GM21381 (cell line): ENCODE data around the gene CYP27A1.

ENCODE experiments used
- ATAC-seq: cut with Tn5 transposase; IDR thresholded peaks from one replicate; pipeline ENCODE4 v1.9.1; 2021; ENCODE audit warnings: mild to moderate bottlenecking, moderate library complexity; ENCODE audit not compliant: unreplicated experiment

CYP27A1 gene

GRCh38 chr2:218809515-218809914 lies 27.6 kb downstream of the CYP27A1 start:
- ATAC-seq, result no peak

DNA sequence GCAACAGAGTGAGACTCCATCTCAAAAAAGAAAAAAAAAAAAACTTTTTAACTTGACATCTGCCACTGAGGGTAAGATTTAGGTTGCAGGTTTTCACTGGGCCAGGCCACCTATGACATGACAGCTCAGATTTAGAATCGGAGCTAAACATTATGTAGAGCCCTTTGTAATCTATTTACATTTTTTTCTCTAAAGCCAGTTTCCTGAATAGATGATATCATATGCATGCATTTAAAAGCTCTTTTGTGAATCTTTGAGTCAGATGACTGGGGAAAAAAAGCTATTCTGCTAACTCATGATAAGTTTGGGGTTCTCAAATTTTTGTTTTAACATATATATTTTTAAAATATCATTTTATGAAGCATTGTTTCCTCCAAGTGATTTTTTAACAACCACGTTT lies 28.3 kb downstream of the CYP27A1 start:
- ATAC-seq, result no peak

DNA sequence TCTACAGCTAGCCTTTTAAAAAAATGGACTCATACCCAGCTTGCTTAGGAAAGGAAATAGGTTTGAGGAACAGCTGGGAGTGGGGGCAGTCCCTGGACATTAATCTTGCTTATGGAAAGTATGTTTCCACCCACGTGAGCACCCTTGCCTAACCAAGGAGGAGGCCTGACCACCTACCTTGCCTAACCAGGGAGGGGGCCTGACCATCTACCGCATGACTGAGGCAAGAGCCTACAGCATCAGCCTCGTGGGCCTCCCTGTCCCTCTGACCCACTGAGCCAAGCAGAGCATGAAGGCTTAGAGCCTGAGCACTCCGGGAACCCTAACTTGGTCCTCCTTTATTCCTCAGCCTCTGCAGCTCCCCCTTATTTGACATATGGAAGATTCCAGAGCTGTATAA lies 29.4 kb downstream of the CYP27A1 start:
- no peak for ATAC-seq

GRCh38 chr2:218812096-218812815 lies 30.3 kb downstream of the CYP27A1 start:
- ATAC-seq, result no peak

- no peak for ATAC-seq
Observed at GRCh38 chr2:218812861-218813260, 30.9 kb downstream of the CYP27A1 start.

- ATAC-seq, result no peak
Observed at GRCh38 chr2:218813771-218814460, 32.0 kb downstream of the CYP27A1 start.

GRCh38 chr2:218814540-218815243 lies 32.7 kb downstream of the CYP27A1 start:
- no peak for ATAC-seq

GRCh38 chr2:218815244-218815637 lies 33.3 kb downstream of the CYP27A1 start:
- ATAC-seq, result no peak

- ATAC-seq, result no peak
Observed at GRCh38 chr2:218815649-218816048, 33.7 kb downstream of the CYP27A1 start.

- no peak for ATAC-seq
Observed at GRCh38 chr2:218816561-218817011, 34.6 kb downstream of the CYP27A1 start.

- ATAC-seq, result no peak
Observed at GRCh38 chr2:218819093-218819492, 37.1 kb downstream of the CYP27A1 start.

DNA sequence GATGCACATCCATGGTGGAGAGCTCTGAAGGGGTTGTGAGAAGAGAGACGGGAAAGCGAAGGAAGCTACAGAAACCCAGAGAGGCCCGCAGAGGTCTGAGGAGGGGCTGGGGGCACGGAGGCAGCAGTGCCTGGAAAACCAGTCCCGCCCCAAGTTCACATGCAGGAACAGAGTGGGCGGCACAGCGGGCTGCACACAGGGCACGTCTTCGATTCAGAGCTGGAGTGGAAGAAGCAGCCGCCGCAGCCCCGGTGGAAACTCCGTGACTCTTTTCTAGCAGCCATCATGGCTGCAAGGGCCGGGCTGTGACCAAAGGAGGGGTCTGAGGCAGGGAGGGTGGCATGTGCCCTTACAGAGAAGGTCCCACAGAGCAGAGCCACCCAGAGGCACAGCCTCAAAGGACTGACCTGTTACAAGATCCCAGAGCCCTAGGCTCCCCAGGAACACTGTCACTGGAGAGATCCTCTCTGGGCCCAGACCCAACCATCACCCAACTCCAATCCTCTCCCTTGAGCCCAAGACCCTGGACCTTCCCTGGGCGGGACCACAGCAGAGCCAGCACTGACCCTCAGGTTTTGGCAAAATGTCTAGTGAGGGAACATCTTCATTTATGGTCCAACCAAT lies 38.9 kb downstream of the CYP27A1 start:
- ATAC-seq, result no peak

- no peak for ATAC-seq
Observed at GRCh38 chr2:218821605-218822211, 39.8 kb downstream of the CYP27A1 start.

DNA sequence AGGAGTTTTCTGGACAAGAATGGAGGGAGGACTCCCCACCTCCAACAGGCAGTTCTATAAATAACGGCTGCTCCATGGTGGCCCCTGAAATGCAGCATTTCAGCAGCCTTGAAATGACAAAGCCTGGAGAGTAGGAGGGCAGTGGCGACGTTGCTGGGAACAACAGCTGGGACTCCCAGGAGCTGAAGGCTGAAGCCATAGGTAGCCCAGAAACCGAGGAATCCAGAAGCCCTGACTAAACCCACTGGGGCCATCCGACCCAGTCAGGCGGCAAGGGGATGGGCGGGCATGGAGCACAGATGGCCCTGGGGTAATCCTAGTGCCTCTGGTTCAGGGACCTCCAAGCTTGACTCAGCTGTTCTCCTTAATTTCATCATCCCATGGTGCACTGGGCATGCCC lies 40.7 kb downstream of the CYP27A1 start:
- ATAC-seq, result no peak

GRCh38 chr2:218823196-218823855 lies 41.4 kb downstream of the CYP27A1 start:
- no peak for ATAC-seq

GRCh38 chr2:218824004-218824403 lies 42.1 kb downstream of the CYP27A1 start:
- ATAC-seq, result no peak

DNA sequence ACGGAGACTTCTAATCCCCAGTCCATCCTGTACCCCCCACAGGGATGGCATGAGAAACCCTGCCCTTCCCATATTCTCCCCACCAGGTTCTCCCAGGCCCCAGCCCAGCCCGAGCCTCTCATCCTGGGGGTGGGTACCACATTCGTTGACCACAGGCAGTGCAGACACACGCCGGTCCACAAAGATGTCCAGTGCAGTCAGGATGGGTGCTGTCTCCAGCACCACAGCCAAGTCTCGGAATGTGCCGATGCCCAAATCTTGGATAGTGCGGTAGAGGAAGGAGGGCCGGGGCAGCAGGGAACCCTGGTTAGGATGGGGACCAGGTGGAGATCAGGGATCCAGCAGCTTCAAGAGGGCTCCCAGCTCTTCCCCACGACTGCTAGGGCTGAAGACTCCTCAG lies 44.8 kb downstream of the CYP27A1 start:
- no peak for ATAC-seq

- ATAC-seq, result no peak
Observed at GRCh38 chr2:218827701-218828476, 45.9 kb downstream of the CYP27A1 start.

GRCh38 chr2:218828477-218828778 lies 46.5 kb downstream of the CYP27A1 start:
- ATAC-seq, result no peak
